HG03025 (cell line): ENCODE data around the gene POTEB.
"Not testable (repeated sequence)": the region's sequence is repeated elsewhere in the genome, so short reads cannot be mapped to it uniquely, and the experiment has no call there.

Experiments
- ATAC-seq: cut with Tn5 transposase; IDR thresholded peaks from one replicate; pipeline ENCODE4 v1.9.1; 2021; ENCODE audit warnings: mild to moderate bottlenecking, moderate library complexity; ENCODE audit not compliant: unreplicated experiment, low FRiP score

The POTEB gene

DNA sequence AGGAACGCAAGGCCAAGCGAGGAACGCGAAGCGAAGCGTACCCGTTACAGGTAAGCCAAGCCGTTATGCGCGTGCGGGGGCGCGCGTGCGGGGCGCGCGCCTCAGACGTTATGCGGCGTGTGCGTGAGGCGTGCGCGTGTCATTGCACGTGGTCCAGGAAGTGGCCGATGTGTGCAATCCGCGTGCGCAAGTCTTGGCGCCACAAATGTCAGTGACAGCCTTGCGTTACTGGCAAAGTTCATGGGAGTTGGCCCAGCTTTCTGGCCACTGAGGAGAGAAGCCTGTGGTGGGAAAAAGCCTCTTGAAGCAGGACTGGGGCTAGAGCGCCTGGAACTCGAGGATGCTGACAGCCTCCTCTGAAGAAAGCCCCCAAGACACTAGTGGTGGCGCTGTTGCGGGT is at the start of gene POTEB:
Gene POTEB (minus strand): TSS at position 101 of the 400 bp plus-strand sequence. CDS start 489 bp downstream, outside the sequence.
- not testable (repeated sequence) for ATAC-seq

DNA sequence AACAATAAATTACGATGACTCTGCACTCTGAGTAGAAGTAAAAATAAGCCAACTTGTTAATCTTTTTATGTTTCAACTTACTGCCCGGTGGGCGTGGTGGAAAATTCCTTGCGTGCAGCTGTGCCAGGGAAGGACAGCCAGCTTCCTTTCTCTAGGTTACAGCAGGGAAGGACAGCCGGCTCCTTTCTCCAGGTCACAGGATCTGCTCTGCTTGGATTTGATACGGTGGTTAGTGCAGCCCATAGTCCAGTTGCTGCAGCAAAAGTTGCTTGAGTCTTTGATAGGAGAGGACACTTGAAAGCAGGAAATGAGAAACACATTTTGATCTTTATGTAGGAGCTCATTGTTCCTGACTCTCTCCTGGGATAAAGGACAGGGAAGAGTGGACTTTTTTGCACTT is 13.4 kb upstream of the POTEB start:
- ATAC-seq = not testable (repeated sequence)

DNA sequence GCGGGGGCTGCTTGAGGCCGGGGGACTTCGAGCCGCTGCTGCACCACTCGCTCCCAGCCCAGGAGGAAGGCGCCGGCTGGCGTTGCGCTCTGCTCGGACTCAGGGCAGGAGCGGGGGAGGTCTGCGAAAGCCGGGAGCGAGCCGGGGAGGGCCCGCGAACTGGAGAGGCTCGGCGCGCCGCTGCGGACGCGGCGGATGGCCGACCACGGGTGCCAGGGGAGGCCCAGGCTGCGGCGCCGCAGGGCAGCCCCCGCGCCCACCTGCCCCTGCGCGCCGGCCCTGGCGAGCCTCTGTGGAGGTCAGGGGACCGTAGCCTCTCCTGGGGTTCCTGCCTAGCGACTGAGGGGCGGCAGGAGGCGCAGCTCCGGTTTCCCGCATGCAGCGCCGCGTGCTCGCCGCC is 12.0 kb upstream of the POTEB start:
- ATAC-seq = not testable (repeated sequence)

DNA sequence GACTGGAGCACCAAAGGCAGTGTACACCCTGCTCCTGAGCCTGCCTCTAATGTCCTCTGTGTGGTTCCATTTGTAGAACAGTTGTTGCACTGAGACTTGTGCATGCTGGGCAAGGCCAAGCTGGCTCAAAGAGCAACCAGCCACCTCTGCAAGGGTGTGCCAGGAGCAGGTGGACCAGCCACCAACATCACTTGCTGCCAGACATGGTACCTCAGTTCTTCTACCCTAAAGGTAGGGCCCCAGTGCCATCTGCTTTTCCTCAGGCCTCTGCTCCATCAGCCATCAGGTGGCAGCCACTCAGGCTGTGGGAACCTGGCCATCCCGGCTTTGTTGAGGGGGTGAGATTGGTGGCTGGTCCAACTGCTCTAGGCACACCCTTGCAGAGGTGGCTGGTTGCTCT is 38.7 kb downstream of the POTEB start:
- ATAC-seq = not testable (repeated sequence)
